HG03095 (cell line): ENCODE measurements around the gene ARMC6.

ENCODE experiments used
- ATAC-seq: cut with Tn5 transposase; IDR thresholded peaks from one replicate; pipeline ENCODE4 v1.9.1; 2021; ENCODE audit warnings: moderate library complexity; ENCODE audit not compliant: unreplicated experiment

ARMC6 gene

GRCh38 chr19:19033426-19034203 lies at the start of gene ARMC6, which contains the start of gene SUGP2:
TSS of gene ARMC6 (plus strand) at chr19:19033603. CDS start at chr19:19034210, 607 bp downstream.
TSS of gene SUGP2 (minus strand) at chr19:19033517. CDS start at chr19:19031071, 2,446 bp downstream.
- peak; percentile 50 for ATAC-seq

- no peak for ATAC-seq
Measured at GRCh38 chr19:18984251-18984650, 49.2 kb upstream of the ARMC6 start.

GRCh38 chr19:18985257-18985656 lies 48.1 kb upstream of the ARMC6 start:
- no peak for ATAC-seq

GRCh38 chr19:18987456-18987855 lies 45.9 kb upstream of the ARMC6 start:
- no peak for ATAC-seq

GRCh38 chr19:18989316-18989715 lies 44.1 kb upstream of the ARMC6 start:
- ATAC-seq = no peak

- no peak for ATAC-seq
Measured at GRCh38 chr19:18990128-18990708, 43.2 kb upstream of the ARMC6 start.

- no peak for ATAC-seq
Measured at GRCh38 chr19:18991006-18991405, 42.4 kb upstream of the ARMC6 start.

GRCh38 chr19:18991468-18991867 lies 41.9 kb upstream of the ARMC6 start:
- ATAC-seq = no peak

GRCh38 chr19:18992696-18993095 lies 40.7 kb upstream of the ARMC6 start:
- no peak for ATAC-seq

- ATAC-seq = no peak
Measured at GRCh38 chr19:18993115-18993514, 40.3 kb upstream of the ARMC6 start.

GRCh38 chr19:18995804-18996241 lies 37.6 kb upstream of the ARMC6 start:
- ATAC-seq = no peak

- ATAC-seq = no peak
Measured at GRCh38 chr19:18996351-18996750, 37.1 kb upstream of the ARMC6 start.

- no peak for ATAC-seq
Measured at GRCh38 chr19:18996796-18997394, 36.5 kb upstream of the ARMC6 start.

- no peak for ATAC-seq
Measured at GRCh38 chr19:18998276-18998675, 35.1 kb upstream of the ARMC6 start.

GRCh38 chr19:18999016-18999758 lies 34.2 kb upstream of the ARMC6 start:
- no peak for ATAC-seq

- no peak for ATAC-seq
Measured at GRCh38 chr19:18999896-19000620, 33.3 kb upstream of the ARMC6 start.

GRCh38 chr19:19004144-19004543 lies 29.3 kb upstream of the ARMC6 start:
- no peak for ATAC-seq

GRCh38 chr19:19006213-19006612 lies 27.2 kb upstream of the ARMC6 start:
- ATAC-seq = no peak

GRCh38 chr19:19009951-19010350 lies 23.5 kb upstream of the ARMC6 start:
- ATAC-seq = no peak

GRCh38 chr19:19010551-19010950 lies 22.9 kb upstream of the ARMC6 start:
- no peak for ATAC-seq

GRCh38 chr19:19021115-19021514 lies 12.3 kb upstream of the ARMC6 start:
- no peak for ATAC-seq
